ENCODE results near the gene SLC34A3.

DNA sequence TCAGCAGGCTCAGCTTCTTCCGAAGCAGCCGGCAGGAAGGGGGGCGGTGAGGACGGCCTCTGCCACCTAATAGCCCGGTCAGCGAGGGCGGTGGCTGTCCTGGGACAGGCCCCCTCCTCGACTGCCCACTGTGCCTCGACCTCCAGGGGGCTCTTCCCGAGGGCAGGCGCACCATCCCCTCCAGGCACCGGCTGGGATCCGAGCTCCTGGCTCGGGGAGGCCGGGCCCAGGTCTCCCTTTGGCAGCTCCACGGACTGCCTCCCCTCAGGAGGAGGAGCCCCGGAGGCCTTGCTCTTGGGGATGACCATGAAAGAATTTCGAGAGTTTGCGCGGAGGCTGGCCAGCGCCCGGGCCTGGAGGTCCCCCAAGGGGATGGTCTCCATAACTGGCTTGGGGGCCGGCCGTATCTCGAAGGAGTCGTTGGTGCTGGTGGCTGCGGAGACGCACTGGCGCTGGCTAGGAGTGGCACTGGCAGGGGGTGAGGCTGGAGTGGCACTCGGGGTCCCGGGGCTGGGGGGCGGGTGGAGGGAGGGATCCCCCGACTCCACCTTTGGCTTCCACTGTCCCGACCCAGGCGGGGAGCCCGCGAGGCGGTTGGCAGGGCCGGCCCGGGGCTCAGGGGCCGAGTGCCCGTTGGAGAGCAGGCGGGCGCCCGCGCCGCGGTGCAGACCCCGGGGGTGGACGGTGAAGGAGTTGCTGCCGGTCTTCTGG lies 31.1 kb upstream of the SLC34A3 start:
- TF ChIP-seq, protein P1, sequence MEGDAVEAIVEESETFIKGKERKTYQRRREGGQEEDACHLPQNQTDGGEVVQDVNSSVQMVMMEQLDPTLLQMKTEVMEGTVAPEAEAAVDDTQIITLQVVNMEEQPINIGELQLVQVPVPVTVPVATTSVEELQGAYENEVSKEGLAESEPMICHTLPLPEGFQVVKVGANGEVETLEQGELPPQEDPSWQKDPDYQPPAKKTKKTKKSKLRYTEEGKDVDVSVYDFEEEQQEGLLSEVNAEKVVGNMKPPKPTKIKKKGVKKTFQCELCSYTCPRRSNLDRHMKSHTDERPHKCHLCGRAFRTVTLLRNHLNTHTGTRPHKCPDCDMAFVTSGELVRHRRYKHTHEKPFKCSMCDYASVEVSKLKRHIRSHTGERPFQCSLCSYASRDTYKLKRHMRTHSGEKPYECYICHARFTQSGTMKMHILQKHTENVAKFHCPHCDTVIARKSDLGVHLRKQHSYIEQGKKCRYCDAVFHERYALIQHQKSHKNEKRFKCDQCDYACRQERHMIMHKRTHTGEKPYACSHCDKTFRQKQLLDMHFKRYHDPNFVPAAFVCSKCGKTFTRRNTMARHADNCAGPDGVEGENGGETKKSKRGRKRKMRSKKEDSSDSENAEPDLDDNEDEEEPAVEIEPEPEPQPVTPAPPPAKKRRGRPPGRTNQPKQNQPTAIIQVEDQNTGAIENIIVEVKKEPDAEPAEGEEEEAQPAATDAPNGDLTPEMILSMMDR (conservative IDR thresholded peaks at IDR 0.05 in 1 of 2, IDR thresholded peaks at IDR 0.05 in 1 of 2; ENCODE audit: extremely low read depth in 1 of 2, insufficient read depth in 1 of 2, low read depth in 1 of 2, low read length in 2 of 2): no peak
- no peak for TF ChIP-seq EZH2 (IDR thresholded peaks at IDR 0.05; ENCODE audit: borderline replicate concordance, low read length)
